Adrenal gland (tissue), 5 donors: ENCODE measurements around the gene ZNF638.

Experiments used
- POLR2A ChIP-seq, 2 donors: fragments of 450-650 bp; IDR thresholded peaks; one replicate each; pipeline ENCODE4 v1.6.1; 2017; ENCODE audit warnings: antibody characterized with exemption in 2 of 2, mild to moderate bottlenecking in 2 of 2, moderate library complexity in 1 of 2
- TF ChIP-seq, protein P1 (sequence below), 6 experiments: fragments of 450-650 bp in 4 of 6; fragments of 200-600 bp in 2 of 6; sonication (generic) in 1 of 6; IDR thresholded peaks; 1 replicate in 5 of 6; 2 replicates in 1 of 6; pipeline versions ENCODE4 v1.5.1 to v1.8.0; 2016 to 2021; ENCODE audit warnings: antibody characterized with exemption in 6 of 6, mild to moderate bottlenecking in 2 of 6, moderate library complexity in 1 of 6
- donor health status: DM: no; HTN: no; CAD: no.

DNA sequence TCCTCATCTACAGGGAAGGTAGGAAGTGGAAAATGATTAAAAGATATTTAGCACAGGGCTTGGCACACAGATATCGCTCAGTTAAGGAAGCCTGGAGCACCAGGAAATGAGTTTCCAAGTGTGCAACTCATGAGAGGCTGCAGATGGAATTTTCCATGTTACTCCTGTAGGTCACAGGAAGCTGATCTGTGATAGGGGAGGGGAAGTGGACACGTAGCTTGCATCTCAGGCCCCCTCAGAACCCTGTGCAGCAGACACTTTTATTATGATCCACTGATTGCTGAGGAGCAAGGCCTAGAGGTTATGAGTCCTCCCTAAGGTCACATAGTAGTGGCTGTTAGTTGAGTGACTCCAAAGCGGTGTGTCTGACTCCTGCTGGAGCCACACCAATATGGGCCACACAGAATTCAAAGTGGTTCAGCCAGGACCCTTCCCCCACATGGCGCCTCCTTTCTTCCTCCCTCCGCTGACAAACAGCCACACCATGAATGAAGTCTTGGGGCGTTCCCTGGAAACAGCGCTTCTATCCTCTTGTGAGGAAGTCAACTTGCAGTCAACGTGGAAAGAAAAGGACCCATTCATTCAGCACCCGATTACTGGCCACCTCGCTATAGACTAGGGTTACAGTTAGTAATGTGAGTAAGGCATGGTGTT, 143.3 kb downstream of the ZNF638 start:
- TF ChIP-seq, protein P1, sequence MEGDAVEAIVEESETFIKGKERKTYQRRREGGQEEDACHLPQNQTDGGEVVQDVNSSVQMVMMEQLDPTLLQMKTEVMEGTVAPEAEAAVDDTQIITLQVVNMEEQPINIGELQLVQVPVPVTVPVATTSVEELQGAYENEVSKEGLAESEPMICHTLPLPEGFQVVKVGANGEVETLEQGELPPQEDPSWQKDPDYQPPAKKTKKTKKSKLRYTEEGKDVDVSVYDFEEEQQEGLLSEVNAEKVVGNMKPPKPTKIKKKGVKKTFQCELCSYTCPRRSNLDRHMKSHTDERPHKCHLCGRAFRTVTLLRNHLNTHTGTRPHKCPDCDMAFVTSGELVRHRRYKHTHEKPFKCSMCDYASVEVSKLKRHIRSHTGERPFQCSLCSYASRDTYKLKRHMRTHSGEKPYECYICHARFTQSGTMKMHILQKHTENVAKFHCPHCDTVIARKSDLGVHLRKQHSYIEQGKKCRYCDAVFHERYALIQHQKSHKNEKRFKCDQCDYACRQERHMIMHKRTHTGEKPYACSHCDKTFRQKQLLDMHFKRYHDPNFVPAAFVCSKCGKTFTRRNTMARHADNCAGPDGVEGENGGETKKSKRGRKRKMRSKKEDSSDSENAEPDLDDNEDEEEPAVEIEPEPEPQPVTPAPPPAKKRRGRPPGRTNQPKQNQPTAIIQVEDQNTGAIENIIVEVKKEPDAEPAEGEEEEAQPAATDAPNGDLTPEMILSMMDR (IDR thresholded peaks at IDR 0.05), result no peak
- TF ChIP-seq POLR2A (IDR thresholded peaks at IDR 0.05), result no peak
